Neural progenitor cell (in vitro differentiated cells): ENCODE results near the gene CYB5B. TPM values are rescaled to one million over a fixed set of nuclear protein-coding genes. Genes with fewer than 3 reads are reported as not detected.

Source experiments
- DNase-seq: peaks from one replicate; pipeline ENCODE4 v3.0.0-alpha.2; 2016; ENCODE audit warnings: low spot score
- H2AFZ ChIP-seq: fragments of 200-600 bp; sonication (generic); replicated peaks from 2 replicates; pipeline ENCODE4 v1.6.1; 2016; ENCODE audit warnings: antibody characterized with exemption
- H3F3A ChIP-seq: fragments of 200-600 bp; sonication (generic); 2 replicates; pipeline ENCODE4 v1.6.1; 2016; ENCODE audit warnings: antibody characterized with exemption, low read depth
- H3K27ac ChIP-seq: fragments of 200-600 bp; sonication (generic); 2 replicates; pipeline ENCODE4 v1.5.1; 2016; ENCODE audit warnings: mild to moderate bottlenecking
- H3K27me3 ChIP-seq: fragments of 200-600 bp; sonication (generic); 2 replicates; pipeline ENCODE4 v1.6.1; 2016; ENCODE audit warnings: mild to moderate bottlenecking, moderate library complexity
- H3K36me3 ChIP-seq: fragments of 200-600 bp; sonication (generic); 2 replicates; pipeline ENCODE4 v1.5.1; 2016
- H3K4me1 ChIP-seq: fragments of 200-600 bp; sonication (generic); 2 replicates; pipeline ENCODE4 v1.6.1; 2016; ENCODE audit warnings: mixed run types
- H3K4me2 ChIP-seq: fragments of 200-600 bp; sonication (generic); 2 replicates; pipeline ENCODE4 v1.6.1; 2016
- H3K4me3 ChIP-seq: fragments of 200-600 bp; sonication (generic); 2 replicates; pipeline ENCODE4 v1.5.1; 2016
- H3K79me2 ChIP-seq: fragments of 200-600 bp; sonication (generic); 2 replicates; pipeline ENCODE4 v1.6.1; 2016; ENCODE audit warnings: low read depth
- H3K9ac ChIP-seq: fragments of 200-600 bp; sonication (generic); 2 replicates; pipeline ENCODE4 v1.6.1; 2016
- H3K9me3 ChIP-seq: fragments of 200-600 bp; sonication (generic); 2 replicates; pipeline ENCODE4 v1.5.1; 2016; ENCODE audit warnings: low read depth
- H4K20me1 ChIP-seq: fragments of 200-600 bp; sonication (generic); 2 replicates; pipeline ENCODE4 v1.6.1; 2016; ENCODE audit warnings: low read depth
- H3K27ac Mint-ChIP-seq: 3 replicates; pipeline ENCODE4 v1.8.0; 2021; ENCODE audit warnings: mixed read lengths
- H3K27me3 Mint-ChIP-seq: 2 replicates; pipeline ENCODE4 v1.8.0; 2022; ENCODE audit warnings: low read depth, mild to moderate bottlenecking, inconsistent platforms, moderate library complexity, mixed read lengths; ENCODE audit not compliant: insufficient read depth
- H3K36me3 Mint-ChIP-seq: 3 replicates; pipeline ENCODE4 v1.8.0; 2021; ENCODE audit warnings: mixed read lengths
- H3K4me1 Mint-ChIP-seq: 3 replicates; pipeline ENCODE4 v1.8.0; 2021; ENCODE audit warnings: mixed read lengths
- H3K4me3 Mint-ChIP-seq: 3 replicates; pipeline ENCODE4 v1.8.0; 2021; ENCODE audit warnings: mild to moderate bottlenecking, moderate library complexity, mixed read lengths
- H3K9me3 Mint-ChIP-seq: 3 replicates; pipeline ENCODE4 v1.8.0; 2020; ENCODE audit warnings: mixed read lengths
- EZH2 ChIP-seq: fragments of 200-600 bp; sonication (generic); IDR thresholded peaks from 2 replicates; pipeline ENCODE4 v1.6.1; 2017; ENCODE audit warnings: antibody characterized with exemption, mild to moderate bottlenecking, moderate library complexity
- EZH2phosphoT487 ChIP-seq: fragments of 200-600 bp; sonication (generic); IDR thresholded peaks from 2 replicates; pipeline ENCODE4 v1.6.1; 2017; ENCODE audit warnings: antibody characterized with exemption
- total RNA-seq: library from RNA; depleted of rRNA; stranded (reverse); fragments of >200 nt; gene quantifications from 2 replicates; pipeline ENCODE4 v1.2.3, GENCODE V29; 2015; ENCODE audit warnings: low replicate concordance
- TF ChIP-seq, protein P1 (sequence below): fragments of 200-600 bp; sonication (generic); IDR thresholded peaks from 2 replicates; pipeline ENCODE4 v1.5.1; 2017; ENCODE audit warnings: antibody characterized with exemption, mild to moderate bottlenecking

CYB5B gene
- total RNA-seq, 1 donor from 2014 or later = 108 TPM

DNA sequence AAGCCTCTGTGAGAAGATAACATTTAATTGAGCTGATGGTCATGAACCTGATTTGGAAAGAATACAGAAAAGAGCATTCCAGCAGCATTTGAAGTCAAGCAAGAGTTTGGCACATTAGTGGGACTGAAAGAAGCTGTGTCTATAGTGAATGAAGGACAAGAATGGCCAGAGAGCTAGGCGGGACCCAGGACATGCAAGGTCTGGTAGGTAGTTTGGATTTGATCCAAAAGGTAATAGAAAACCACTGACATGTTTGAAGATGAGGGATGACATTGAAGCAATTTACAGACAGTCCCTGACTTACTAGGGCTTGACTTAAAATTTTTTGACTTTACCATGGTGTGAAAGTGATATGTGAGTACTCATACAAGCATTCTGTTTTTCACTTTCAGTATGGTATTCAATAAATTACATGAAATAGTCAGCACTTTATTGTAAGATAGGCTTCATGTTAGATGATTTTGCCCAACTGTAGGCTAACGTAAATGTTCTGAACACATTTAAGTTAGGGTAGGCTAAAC is 7.6 kb downstream of the CYB5B start:
- no peak overlapping the region for H3K4me3 ChIP-seq
- Mint-ChIP-seq H3K4me1 (peaks cover 8% of the 10 kb centered on the region), H3K9me3 (peaks cover 6% of the 10 kb centered on the region), H3K36me3 (peaks cover 38% of the 10 kb centered on the region), H3K4me3 (no peak overlapping the region), H3K27ac (no peak overlapping the region), H3K27me3 (no peaks in the 10 kb centered on the region)
- TF ChIP-seq, protein P1, sequence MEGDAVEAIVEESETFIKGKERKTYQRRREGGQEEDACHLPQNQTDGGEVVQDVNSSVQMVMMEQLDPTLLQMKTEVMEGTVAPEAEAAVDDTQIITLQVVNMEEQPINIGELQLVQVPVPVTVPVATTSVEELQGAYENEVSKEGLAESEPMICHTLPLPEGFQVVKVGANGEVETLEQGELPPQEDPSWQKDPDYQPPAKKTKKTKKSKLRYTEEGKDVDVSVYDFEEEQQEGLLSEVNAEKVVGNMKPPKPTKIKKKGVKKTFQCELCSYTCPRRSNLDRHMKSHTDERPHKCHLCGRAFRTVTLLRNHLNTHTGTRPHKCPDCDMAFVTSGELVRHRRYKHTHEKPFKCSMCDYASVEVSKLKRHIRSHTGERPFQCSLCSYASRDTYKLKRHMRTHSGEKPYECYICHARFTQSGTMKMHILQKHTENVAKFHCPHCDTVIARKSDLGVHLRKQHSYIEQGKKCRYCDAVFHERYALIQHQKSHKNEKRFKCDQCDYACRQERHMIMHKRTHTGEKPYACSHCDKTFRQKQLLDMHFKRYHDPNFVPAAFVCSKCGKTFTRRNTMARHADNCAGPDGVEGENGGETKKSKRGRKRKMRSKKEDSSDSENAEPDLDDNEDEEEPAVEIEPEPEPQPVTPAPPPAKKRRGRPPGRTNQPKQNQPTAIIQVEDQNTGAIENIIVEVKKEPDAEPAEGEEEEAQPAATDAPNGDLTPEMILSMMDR = no peak
- no peak for TF ChIP-seq EZH2phosphoT487
- no peak overlapping the region for H2AFZ ChIP-seq
- H3K4me2 ChIP-seq = no peak overlapping the region
- DNase-seq = no peak
- H4K20me1 ChIP-seq = peaks cover 42% of the 10 kb centered on the region
- H3F3A ChIP-seq = no peaks in the 10 kb centered on the region
- H3K4me1 ChIP-seq = no peaks in the 10 kb centered on the region
- H3K27me3 ChIP-seq = no peaks in the 10 kb centered on the region
- H3K27ac ChIP-seq = no peak overlapping the region
- no peaks in the 10 kb centered on the region for H3K9me3 ChIP-seq
- peaks cover 11% of the 10 kb centered on the region for H3K36me3 ChIP-seq
- H3K9ac ChIP-seq = no peak overlapping the region
- H3K79me2 ChIP-seq = peaks cover 97% of the 10 kb centered on the region

DNA sequence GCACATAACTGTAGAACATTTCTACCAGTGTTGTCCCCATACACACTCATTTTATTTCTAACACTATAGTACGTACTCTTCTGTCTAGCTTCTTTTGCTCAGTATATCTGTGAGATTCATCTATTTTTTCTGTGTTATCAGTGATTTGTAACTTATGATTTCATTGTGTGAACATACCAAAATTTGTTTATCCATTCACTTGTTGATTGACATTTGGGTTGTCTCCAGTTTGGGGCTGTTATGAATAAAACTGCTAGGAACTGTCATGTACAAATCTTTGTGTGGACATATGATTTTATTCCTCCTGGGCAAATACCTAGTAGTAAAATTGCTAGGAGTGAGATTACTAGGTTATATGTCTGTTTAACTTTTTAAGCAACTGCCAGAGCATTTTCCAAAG is 9.6 kb downstream of the CYB5B start:
- Histone ChIP-seq H3K9me3 (no peaks in the 10 kb centered on the region), H3K79me2 (peaks cover 97% of the 10 kb centered on the region), H3K4me1 (no peaks in the 10 kb centered on the region), H3F3A (no peaks in the 10 kb centered on the region), H3K9ac (no peak overlapping the region), H3K4me2 (no peak overlapping the region), H3K27ac (no peak overlapping the region), H3K27me3 (no peaks in the 10 kb centered on the region), H2AFZ (no peak overlapping the region), H3K4me3 (no peak overlapping the region), H3K36me3 (no peaks in the 10 kb centered on the region), H4K20me1 (peaks cover 42% of the 10 kb centered on the region)
- Mint-ChIP-seq H3K27me3 (no peaks in the 10 kb centered on the region), H3K27ac (no peak overlapping the region), H3K4me1 (peaks cover 8% of the 10 kb centered on the region), H3K9me3 (no peaks in the 10 kb centered on the region), H3K36me3 (peaks cover 36% of the 10 kb centered on the region), H3K4me3 (no peak overlapping the region)
- no peak for DNase-seq
- TF ChIP-seq, protein P1 = no peak
- TF ChIP-seq EZH2phosphoT487 (no peak), EZH2 (no peak)

DNA sequence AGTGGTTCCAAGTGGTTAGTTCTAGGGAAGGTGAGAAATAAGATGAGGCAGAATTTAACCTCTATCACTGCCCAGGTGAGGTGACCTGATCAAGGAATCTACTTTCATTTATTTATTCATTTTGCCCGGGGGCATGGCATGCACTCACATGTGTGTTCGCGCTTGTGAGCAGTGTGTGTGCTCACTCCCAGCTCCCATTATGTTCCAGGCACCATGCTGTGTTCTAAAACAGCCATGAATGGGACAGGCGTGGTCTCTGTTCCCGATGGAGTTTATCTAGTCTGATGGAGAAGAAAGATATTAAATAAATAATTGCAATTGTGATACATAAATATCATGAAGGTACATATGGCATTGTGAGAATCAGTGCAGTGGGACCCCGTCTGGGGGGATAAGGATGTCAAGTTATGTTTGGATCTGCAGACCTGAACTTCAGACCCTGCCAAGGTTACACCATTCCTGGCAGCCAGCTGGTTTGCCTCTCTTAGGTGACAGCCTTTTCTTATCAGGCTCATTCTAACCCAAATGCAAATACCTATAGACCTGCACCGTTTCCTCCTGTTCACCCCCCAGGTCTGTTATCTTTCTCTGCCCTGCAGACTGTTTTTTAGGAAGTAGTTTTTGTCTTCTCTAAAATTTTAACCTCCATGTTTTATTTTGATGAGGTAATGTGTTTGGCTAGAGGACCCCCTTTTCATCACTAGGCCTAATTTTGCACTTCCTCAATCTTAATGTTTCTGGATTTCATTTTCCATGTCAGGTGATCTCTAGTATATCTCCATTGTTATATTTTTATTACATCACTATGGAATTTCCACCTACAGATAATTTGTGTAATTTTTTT is 11.8 kb downstream of the CYB5B start:
- DNase-seq = no peak
- Mint-ChIP-seq H3K27me3 (no peaks in the 10 kb centered on the region), H3K4me3 (no peak overlapping the region), H3K9me3 (no peaks in the 10 kb centered on the region), H3K27ac (no peak overlapping the region), H3K36me3 (peaks cover 33% of the 10 kb centered on the region), H3K4me1 (peaks cover 8% of the 10 kb centered on the region)
- no peaks in the 10 kb centered on the region for H3K36me3 ChIP-seq
- no peak for TF ChIP-seq EZH2phosphoT487
- TF ChIP-seq, protein P1 = no peak
- TF ChIP-seq EZH2 = no peak
- H2AFZ ChIP-seq = no peak overlapping the region
- H3K79me2 ChIP-seq = peaks cover 97% of the 10 kb centered on the region
- H3F3A ChIP-seq = no peaks in the 10 kb centered on the region
- no peaks in the 10 kb centered on the region for H3K27me3 ChIP-seq
- no peak overlapping the region for H3K9ac ChIP-seq
- H3K4me3 ChIP-seq = no peak overlapping the region
- no peaks in the 10 kb centered on the region for H3K9me3 ChIP-seq
- H3K4me1 ChIP-seq = no peaks in the 10 kb centered on the region
- H3K4me2 ChIP-seq = no peak overlapping the region
- peaks cover 42% of the 10 kb centered on the region for H4K20me1 ChIP-seq
- H3K27ac ChIP-seq = no peak overlapping the region
